ENCODE measurements around the gene RPS15. TPM values are rescaled to one million over a fixed set of nuclear protein-coding genes. Genes with fewer than 3 reads are reported as not detected.
A peak's percentile ranks its signal among the peaks of the same experiment; 100 is the strongest.

The RPS15 gene
- total and polyA plus RNA-seq, 5 donors = 635 to 1,857 (median 701) TPM

DNA sequence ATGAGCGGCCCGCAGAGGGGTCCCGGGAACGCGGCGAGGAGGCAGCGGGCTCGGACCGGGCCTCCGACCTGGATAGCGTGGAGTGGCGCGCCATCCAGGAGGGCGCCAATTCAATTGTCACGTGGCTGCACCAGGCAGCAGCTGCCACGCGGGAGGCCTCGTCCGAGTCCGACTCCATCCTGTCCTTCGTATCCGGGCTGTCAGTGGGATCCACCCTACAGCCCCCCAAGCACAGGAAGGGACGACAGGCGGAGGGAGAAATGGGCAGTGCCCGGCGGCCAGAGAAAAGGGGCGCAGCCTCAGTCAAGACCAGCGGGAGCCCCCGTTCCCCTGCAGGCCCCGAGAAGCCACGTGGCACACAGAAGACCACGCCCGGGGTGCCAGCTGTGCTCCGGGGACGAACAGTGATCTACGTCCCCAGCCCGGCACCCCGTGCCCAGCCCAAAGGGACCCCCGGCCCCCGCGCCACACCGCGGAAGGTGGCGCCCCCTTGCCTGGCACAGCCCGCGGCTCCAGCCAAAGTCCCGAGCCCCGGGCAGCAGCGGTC lies 30.2 kb downstream of the RPS15 start:
- Histone ChIP-seq H3K4me3 (ENCODE audit: low read length) (peak overlapping the region; percentile 41), H3K27me3 (ENCODE audit: control insufficient read depth, insufficient read depth) (no peaks in the 10 kb centered on the region), H3K4me1 (ENCODE audit: control insufficient read depth, insufficient read depth, low read length) (peaks cover 10% of the 10 kb centered on the region), H3K27ac (ENCODE audit: low read length) (no peak overlapping the region), H3K9me3 (ENCODE audit: control insufficient read depth, low read length) (no peaks in the 10 kb centered on the region)
- 7% methylated on average over 49 of the region's 49 CpGs for WGBS
- no peak for ATAC-seq
- peak; percentile 11 to 46 (median 44) for DNase-seq
- intact Hi-C loops (cut with DNase I) = no loop called here

DNA sequence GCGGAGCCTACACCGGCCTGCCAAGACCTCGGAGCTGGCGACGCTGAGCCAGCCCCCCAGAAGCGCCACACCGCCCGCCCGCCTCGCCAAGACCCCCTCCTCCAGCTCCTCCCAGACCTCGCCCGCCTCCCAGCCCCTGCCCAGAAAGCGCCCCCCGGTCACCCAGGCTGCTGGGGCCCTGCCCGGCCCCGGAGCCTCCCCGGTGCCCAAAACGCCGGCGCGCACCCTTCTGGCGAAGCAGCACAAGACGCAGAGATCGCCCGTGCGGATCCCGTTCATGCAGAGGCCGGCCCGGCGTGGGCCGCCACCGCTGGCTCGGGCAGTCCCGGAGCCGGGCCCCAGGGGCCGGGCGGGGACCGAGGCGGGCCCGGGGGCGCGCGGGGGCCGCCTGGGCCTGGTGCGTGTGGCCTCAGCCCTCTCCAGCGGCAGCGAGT lies 30.6 kb downstream of the RPS15 start:
- Histone ChIP-seq H3K27me3 (ENCODE audit: control insufficient read depth, insufficient read depth) (no peaks in the 10 kb centered on the region), H3K27ac (ENCODE audit: low read length) (no peak overlapping the region), H3K4me3 (ENCODE audit: low read length) (peak overlapping the region; percentile 41), H3K4me1 (ENCODE audit: control insufficient read depth, insufficient read depth, low read length) (peaks cover 10% of the 10 kb centered on the region), H3K9me3 (ENCODE audit: control insufficient read depth, low read length) (no peaks in the 10 kb centered on the region)
- peak; percentile 35 to 70 (median 70) for DNase-seq
- intact Hi-C loops (cut with DNase I) = no loop called here
- 3% methylated on average over 47 of the region's 47 CpGs for WGBS
- ATAC-seq = no peak

DNA sequence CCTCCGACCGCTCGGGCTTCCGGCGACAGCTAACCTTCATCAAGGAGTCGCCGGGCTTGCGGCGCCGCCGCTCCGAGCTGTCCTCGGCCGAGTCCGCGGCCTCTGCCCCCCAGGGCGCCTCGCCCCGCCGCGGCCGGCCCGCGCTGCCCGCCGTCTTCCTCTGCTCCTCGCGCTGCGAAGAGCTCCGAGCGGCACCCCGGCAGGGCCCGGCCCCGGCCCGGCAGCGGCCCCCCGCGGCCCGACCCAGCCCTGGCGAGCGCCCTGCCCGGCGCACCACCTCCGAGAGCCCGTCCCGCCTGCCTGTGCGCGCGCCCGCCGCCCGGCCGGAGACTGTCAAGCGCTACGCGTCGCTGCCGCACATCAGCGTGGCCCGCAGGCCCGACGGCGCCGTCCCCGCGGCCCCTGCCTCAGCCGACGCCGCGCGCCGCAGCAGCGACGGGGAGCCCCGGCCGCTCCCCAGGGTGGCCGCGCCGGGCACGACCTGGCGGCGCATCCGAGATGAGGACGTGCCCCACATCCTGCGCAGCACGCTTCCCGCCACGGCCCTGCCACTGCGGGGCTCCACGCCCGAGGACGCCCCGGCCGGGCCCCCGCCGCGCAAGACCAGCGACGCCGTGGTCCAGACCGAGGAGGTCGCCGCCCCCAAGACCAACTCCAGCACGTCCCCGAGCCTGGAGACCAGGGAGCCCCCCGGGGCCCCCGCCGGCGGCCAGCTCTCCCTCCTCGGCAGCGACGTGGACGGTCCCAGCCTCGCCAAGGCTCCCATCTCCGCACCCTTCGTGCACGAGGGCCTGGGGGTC lies 31.3 kb downstream of the RPS15 start:
- Histone ChIP-seq H3K27ac (ENCODE audit: low read length) (no peak overlapping the region), H3K27me3 (ENCODE audit: control insufficient read depth, insufficient read depth) (no peaks in the 10 kb centered on the region), H3K4me3 (ENCODE audit: low read length) (peak overlapping the region; percentile 41), H3K4me1 (ENCODE audit: control insufficient read depth, insufficient read depth, low read length) (peaks cover 10% of the 10 kb centered on the region), H3K9me3 (ENCODE audit: control insufficient read depth, low read length) (no peaks in the 10 kb centered on the region)
- intact Hi-C loops (cut with DNase I) = no loop called here
- WGBS = 2% methylated on average over 117 of the region's 117 CpGs
- peak; percentile 15 to 57 (median 56) for DNase-seq
- no peak for ATAC-seq

DNA sequence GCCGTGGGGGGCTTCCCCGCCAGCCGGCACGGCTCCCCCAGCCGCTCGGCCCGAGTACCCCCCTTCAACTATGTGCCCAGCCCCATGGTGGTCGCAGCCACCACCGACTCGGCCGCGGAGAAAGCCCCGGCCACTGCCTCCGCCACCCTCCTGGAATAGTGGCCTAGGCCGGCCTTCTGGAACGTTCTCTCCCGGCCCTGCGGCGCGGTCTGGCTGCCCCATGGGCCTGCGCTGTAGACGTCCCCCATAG lies 31.8 kb downstream of the RPS15 start:
- ATAC-seq (peak in 1 of 2 donors; percentile 1), DNase-seq (no peak)
- intact Hi-C loops (cut with DNase I) = no loop called here
- Histone ChIP-seq H3K27me3 (ENCODE audit: control insufficient read depth, insufficient read depth) (no peaks in the 10 kb centered on the region), H3K4me3 (ENCODE audit: low read length) (peak overlapping the region; percentile 41), H3K9me3 (ENCODE audit: control insufficient read depth, low read length) (no peaks in the 10 kb centered on the region), H3K27ac (ENCODE audit: low read length) (no peak overlapping the region), H3K4me1 (ENCODE audit: control insufficient read depth, insufficient read depth, low read length) (peaks cover 10% of the 10 kb centered on the region)
- 6% methylated on average over 22 of the region's 22 CpGs for WGBS

DNA sequence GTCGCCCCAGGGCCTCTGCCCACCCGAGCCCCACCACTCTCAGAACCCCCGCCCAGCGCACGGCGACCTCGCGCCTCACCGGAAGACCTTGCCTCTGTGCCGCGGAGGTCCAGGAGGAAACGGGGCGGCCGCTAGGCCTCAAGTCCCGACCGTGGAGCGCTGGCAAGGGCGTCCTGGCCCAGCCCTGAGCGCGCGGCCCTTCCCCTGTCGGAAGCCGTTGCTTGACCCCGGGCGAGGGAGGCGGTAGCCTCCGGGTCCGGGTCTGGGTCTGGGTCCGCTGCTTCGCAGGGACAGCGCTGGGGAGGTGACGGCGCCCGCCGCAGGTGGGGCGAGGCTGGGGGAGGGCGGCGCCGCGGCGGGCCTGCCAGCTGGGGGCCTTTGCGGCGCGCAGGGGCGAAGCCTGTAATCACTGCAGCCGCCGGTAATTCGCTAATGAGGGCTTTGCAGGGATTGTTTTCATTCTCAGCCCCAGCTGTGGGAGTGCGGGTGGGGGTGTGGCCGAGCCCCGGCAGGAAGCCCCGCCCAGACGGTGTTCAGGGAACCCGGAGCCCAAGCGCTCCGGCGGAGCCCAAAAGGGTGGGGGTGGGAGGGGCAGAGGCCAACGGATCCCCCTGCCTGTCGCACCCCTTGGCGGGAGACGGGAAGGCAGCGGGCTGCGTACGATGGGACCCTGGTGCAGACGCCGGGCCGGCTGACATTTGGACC lies 32.3 kb downstream of the RPS15 start:
- intact Hi-C loops (cut with DNase I) = no loop called here
- Histone ChIP-seq H3K4me1 (ENCODE audit: control insufficient read depth, insufficient read depth, low read length) (peaks cover 10% of the 10 kb centered on the region), H3K4me3 (ENCODE audit: low read length) (peak overlapping the region; percentile 41), H3K27ac (ENCODE audit: low read length) (no peak overlapping the region), H3K27me3 (ENCODE audit: control insufficient read depth, insufficient read depth) (no peaks in the 10 kb centered on the region), H3K9me3 (ENCODE audit: control insufficient read depth, low read length) (no peaks in the 10 kb centered on the region)
- DNase-seq = peak; percentile 53 to 83 (median 76)
- under 1% methylated on average over 67 of the region's 67 CpGs for WGBS
- ATAC-seq = peak; percentile 20 to 49

DNA sequence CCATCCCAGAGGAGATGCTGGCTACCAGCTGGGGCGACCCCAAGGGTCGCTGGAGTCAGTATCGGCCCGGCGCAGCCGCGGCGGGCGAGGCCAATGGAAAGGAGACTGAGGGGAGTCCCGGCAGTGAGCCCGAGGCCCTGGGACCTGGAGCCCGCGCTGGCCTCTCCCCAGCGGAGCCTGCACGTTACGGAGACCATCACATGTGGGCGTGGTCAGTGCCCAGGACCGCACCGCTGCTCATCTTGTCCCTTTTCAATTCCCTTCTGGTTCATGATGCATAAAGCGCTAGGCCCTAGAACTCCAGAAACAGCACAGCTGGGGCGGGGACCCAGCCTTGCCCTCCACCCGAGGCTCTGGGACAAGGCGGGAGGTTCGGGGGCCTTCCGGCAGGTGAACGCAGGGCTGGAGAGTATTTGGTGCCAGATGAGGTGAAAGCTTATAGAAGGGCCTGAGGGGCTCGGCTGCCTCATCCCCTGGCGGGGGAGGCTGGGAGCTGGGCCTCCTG lies 32.9 kb downstream of the RPS15 start:
- peak; percentile 1 to 14 for ATAC-seq
- Histone ChIP-seq H3K4me1 (ENCODE audit: control insufficient read depth, insufficient read depth, low read length) (peaks cover 10% of the 10 kb centered on the region), H3K27ac (ENCODE audit: low read length) (no peak overlapping the region), H3K4me3 (ENCODE audit: low read length) (peak overlapping the region; percentile 41), H3K27me3 (ENCODE audit: control insufficient read depth, insufficient read depth) (no peaks in the 10 kb centered on the region), H3K9me3 (ENCODE audit: control insufficient read depth, low read length) (no peaks in the 10 kb centered on the region)
- 10% methylated on average over 28 of the region's 28 CpGs for WGBS
- intact Hi-C loops (cut with DNase I) = no loop called here
- DNase-seq = peak in 2 of 3 donors; percentile 64 to 72

DNA sequence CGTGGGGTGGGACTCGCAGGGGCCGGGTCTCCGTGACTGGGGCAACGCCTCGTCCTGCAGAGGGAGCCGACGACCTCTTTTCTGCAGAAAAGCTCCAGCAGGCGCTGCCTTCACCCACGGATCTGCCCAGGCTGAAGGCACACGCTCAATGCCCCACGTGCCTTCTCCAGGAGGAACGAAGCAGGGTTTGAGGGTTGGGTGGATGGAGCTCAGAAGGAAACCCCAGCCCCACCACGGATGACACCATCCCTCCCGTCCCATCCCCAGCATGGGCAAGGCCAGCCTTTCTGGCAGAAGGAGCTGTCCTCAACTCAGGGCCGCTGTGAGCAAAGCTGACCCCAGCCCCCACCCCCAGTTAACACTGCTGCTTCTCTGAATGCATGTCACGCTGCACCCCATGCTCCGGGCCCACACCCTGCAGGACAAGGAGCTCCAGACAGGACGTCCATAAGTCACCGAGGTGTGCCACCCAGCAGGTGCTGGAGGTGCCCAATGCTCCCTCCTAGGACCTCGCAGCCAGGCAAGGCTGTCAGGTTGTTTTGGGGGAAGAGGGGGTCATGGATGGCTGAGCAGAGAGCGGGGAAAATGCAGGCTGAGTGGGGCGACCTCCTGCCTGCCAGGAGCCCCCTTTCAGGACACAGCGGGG lies 33.4 kb downstream of the RPS15 start:
- Histone ChIP-seq H3K9me3 (ENCODE audit: control insufficient read depth, low read length) (no peaks in the 10 kb centered on the region), H3K27ac (ENCODE audit: low read length) (no peak overlapping the region), H3K27me3 (ENCODE audit: control insufficient read depth, insufficient read depth) (no peaks in the 10 kb centered on the region), H3K4me3 (ENCODE audit: low read length) (no peak overlapping the region), H3K4me1 (ENCODE audit: control insufficient read depth, insufficient read depth, low read length) (peaks cover 8% of the 10 kb centered on the region)
- ATAC-seq = no peak
- peak in 2 of 3 donors; percentile 43 to 49 for DNase-seq
- intact Hi-C loops (cut with DNase I) = no loop called here
- WGBS = 25% methylated on average over 24 of the region's 24 CpGs

DNA sequence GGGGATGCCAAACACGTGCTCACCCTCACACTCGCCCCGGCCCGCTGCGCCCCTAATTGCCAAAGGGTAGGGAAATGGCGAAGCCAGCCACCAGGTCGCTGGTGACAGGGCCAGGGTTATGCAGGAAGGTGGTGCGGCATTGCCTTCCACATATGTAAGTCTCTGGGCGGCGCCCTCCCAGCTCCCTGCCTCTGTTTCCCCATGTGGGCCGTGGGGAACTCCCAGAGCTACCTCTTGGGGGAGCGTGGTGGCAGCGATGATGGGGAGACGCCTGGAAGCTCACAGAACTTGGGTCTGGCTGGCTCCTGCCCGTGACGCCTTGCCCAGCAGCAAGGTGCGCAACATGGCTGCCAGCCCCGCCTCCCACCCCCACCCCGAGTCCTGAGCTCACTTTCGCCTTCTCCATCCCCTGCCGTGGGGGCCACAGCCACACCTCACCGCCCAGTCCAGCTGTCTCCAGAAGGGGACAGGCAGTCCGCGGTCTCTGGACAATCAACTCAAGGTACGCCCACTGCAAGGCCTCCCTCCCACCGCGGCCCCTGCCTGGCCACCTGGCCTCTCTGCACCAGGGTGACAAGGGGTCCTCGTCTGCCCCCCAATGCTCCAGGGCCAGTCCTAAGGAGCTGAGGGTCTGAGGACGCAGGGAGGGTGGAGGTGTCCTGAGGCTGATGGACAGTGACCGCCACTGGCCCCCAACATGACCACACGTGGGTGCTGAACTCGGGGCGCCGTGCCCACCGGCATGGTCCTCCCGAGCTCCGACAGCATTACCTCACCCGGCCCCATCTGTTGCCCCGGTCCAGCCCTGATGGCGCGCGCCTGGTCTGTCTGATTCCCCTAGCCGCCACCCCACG lies 34.3 kb downstream of the RPS15 start:
- no peaks in the 10 kb centered on the region for H3K27me3 ChIP-seq (ENCODE audit: control insufficient read depth, insufficient read depth)
- peaks cover 4% of the 10 kb centered on the region for H3K4me1 ChIP-seq (ENCODE audit: control insufficient read depth, insufficient read depth, low read length)
- 41% methylated on average over 44 of the region's 44 CpGs for WGBS
- intact Hi-C loops (cut with DNase I) = no loop called here
- ATAC-seq (no peak), DNase-seq (peak in 2 of 3 donors; percentile 44 to 59)
- H3K4me3 ChIP-seq (ENCODE audit: low read length) = no peak overlapping the region
- no peaks in the 10 kb centered on the region for H3K9me3 ChIP-seq (ENCODE audit: control insufficient read depth, low read length)
- H3K27ac ChIP-seq (ENCODE audit: low read length) = no peak overlapping the region

DNA sequence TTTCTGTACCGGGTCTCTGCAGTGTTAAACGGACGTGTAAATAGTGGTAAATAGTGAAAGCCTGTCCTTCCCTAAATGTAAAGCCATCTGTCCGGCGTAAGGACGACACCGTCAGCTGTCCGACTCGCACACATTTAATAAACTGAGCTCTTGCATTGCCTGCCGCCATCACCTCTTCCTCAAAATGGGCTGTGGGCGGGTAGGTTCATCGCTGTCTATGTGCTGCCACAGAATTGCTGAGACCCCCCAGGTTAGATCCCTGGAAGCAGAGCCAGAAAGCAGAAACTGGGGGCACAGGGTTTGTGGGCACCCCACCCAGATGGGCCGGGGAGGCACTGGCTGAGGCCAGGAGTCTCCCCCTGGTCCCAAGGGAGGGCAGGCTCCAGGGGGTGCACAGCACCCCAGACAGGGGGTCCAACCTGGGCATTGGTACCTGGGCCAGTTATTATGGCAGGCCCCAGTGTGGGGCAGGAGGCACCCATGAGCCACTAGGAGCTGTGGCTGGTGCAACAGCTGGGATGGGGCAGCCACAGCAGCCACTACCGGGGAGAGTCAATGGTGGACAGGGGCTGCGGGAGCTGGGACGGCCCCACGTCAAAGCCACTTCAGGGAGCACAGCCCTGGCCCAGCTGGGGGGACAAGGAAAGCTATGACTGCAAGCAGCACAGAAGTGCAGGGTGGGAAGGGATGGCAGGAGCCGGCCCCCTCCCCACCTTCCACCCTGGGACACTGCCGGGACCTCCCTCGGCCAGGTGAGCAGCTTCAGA lies 35.1 kb downstream of the RPS15 start:
- ATAC-seq (no peak), DNase-seq (peak; percentile 12 to 58 (median 43))
- Histone ChIP-seq H3K9me3 (ENCODE audit: control insufficient read depth, low read length) (no peaks in the 10 kb centered on the region), H3K4me1 (ENCODE audit: control insufficient read depth, insufficient read depth, low read length) (peaks cover 4% of the 10 kb centered on the region), H3K27me3 (ENCODE audit: control insufficient read depth, insufficient read depth) (no peaks in the 10 kb centered on the region), H3K4me3 (ENCODE audit: low read length) (no peak overlapping the region), H3K27ac (ENCODE audit: low read length) (no peak overlapping the region)
- WGBS = 64% methylated on average over 20 of the region's 20 CpGs
- intact Hi-C loops (cut with DNase I) = no loop called here

Data from right cardiac atrium (tissue), 5 donors.